Measurements from ENCODE around the gene CADM2.

GRCh38 chr3:85041562-85042055, 82.8 kb downstream of the CADM2 start:
- TF ChIP-seq POLR2A (IDR thresholded peaks at IDR 0.05; ENCODE audit: low read length) (no peak), GATA1 (IDR thresholded peaks at IDR 0.05; ENCODE audit: low read depth, low read length) (no peak)

All from erythroblast (primary cell).